GDM1 (cell line): ENCODE results near the gene ZNF180.
"Not testable (repeated sequence)": the region's sequence is repeated elsewhere in the genome, so short reads cannot be mapped to it uniquely, and the experiment has no call there.

Experiments used
- DNase-seq: peaks from one replicate; lab custom pipeline; 2025; lab: John Stamatoyannopoulos, UW

ZNF180 gene

GRCh38 chr19:44498988-44499387, 1.3 kb downstream of the ZNF180 start:
- no peak for DNase-seq

GRCh38 chr19:44496711-44497110, 3.6 kb downstream of the ZNF180 start:
- DNase-seq: no peak

GRCh38 chr19:44476559-44477408, 23.5 kb downstream of the ZNF180 start:
- DNase-seq: no peak

GRCh38 chr19:44468730-44469129, 31.6 kb downstream of the ZNF180 start:
- not testable (repeated sequence) for DNase-seq

GRCh38 chr19:44462600-44463286, 37.6 kb downstream of the ZNF180 start:
- not testable (repeated sequence) for DNase-seq

- DNase-seq: not testable (repeated sequence)
Observed at GRCh38 chr19:44456016-44456415, 44.3 kb downstream of the ZNF180 start.

GRCh38 chr19:44455100-44455499, 45.2 kb downstream of the ZNF180 start:
- DNase-seq: no peak

- no peak for DNase-seq
Observed at GRCh38 chr19:44452367-44452766, 48.0 kb downstream of the ZNF180 start.

GRCh38 chr19:44451687-44452086, 48.6 kb downstream of the ZNF180 start:
- no peak for DNase-seq

GRCh38 chr19:44447916-44448674, 52.2 kb downstream of the ZNF180 start, which contains the start of gene ZNF229:
Gene ZNF229, minus strand, starts transcription at chr19:44448472. Its CDS starts 5,625 bp downstream, at chr19:44442847.
- DNase-seq: no peak

- DNase-seq: no peak
Observed at GRCh38 chr19:44438441-44438840, 61.9 kb downstream of the ZNF180 start.

- no peak for DNase-seq
Observed at GRCh38 chr19:44435441-44435840, 64.9 kb downstream of the ZNF180 start.

GRCh38 chr19:44430956-44431355, 69.4 kb downstream of the ZNF180 start:
- no peak for DNase-seq
